Left ventricle myocardium inferior (tissue), 1 donor: ENCODE data around the gene BANF2. TPM values are rescaled to one million over a fixed set of nuclear protein-coding genes. Genes with fewer than 3 reads are reported as not detected.

Experiments used
- DNase-seq: peaks from one replicate; pipeline ENCODE4 v3.0.0-alpha.2; 2020
- H3K27ac ChIP-seq: fragments of 200-600 bp; replicated peaks from 2 replicates; pipeline ENCODE4 v1.8.0; 2021
- H3K27me3 ChIP-seq: fragments of 200-600 bp; 2 replicates; pipeline ENCODE4 v1.8.0; 2021; ENCODE audit warnings: low read depth
- H3K36me3 ChIP-seq: fragments of 200-600 bp; 2 replicates; pipeline ENCODE4 v1.8.0; 2021
- H3K4me1 ChIP-seq: fragments of 200-600 bp; 2 replicates; pipeline ENCODE4 v1.8.0; 2021
- H3K4me3 ChIP-seq: fragments of 200-600 bp; 2 replicates; pipeline ENCODE4 v1.8.0; 2021; ENCODE audit warnings: mild to moderate bottlenecking, moderate library complexity
- H3K9me3 ChIP-seq: fragments of 200-600 bp; replicated peaks from 2 replicates; pipeline ENCODE4 v1.8.0; 2021
- intact Hi-C: fragments of 100-400 bp; cut with micrococcal nuclease; formaldehyde crosslinking; loops from one replicate; pipeline ENCODE4 v1.11.0; 2022
- total RNA-seq: library from RNA; stranded (reverse); fragmentation: NEBNext Ultra II Directional; extraction: Animal tissue kit (Norgen Biotek cat#: 25700); gene quantifications from one replicate; pipeline ENCODE4 v1.2.1, GENCODE V29; 2021
- TF ChIP-seq, protein P1 (sequence below): fragments of 200-600 bp; IDR thresholded peaks from 2 replicates; pipeline ENCODE4 v1.8.0; 2021; ENCODE audit warnings: antibody characterized with exemption, mild to moderate bottlenecking, borderline replicate concordance
- donor health status: DM: no; HTN: yes; CAD: no; lungs with severe emphysema.

Gene BANF2
- total RNA-seq, 1 donor from 2014 or later, result not detected

DNA sequence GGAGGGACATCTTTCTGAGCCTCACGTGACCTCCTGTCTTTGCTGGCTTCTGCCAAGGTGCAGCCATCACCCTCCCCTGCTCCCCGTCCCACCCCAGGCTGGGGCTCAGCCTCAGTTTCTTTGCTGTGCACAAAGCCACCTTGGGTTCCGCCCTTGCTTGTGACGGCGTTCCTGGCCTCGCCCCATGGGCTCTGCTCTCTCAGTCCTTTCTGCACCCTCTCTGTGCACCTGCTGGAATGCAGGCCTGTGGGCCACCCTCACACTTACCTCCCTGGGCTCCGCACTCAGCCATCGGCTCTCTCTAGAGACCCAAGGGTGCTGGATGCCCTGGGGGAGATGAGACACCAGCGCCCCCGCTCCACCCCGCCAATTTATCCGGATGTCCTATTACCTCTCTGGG lies 28.3 kb downstream of the BANF2 start:
- TF ChIP-seq, protein P1, sequence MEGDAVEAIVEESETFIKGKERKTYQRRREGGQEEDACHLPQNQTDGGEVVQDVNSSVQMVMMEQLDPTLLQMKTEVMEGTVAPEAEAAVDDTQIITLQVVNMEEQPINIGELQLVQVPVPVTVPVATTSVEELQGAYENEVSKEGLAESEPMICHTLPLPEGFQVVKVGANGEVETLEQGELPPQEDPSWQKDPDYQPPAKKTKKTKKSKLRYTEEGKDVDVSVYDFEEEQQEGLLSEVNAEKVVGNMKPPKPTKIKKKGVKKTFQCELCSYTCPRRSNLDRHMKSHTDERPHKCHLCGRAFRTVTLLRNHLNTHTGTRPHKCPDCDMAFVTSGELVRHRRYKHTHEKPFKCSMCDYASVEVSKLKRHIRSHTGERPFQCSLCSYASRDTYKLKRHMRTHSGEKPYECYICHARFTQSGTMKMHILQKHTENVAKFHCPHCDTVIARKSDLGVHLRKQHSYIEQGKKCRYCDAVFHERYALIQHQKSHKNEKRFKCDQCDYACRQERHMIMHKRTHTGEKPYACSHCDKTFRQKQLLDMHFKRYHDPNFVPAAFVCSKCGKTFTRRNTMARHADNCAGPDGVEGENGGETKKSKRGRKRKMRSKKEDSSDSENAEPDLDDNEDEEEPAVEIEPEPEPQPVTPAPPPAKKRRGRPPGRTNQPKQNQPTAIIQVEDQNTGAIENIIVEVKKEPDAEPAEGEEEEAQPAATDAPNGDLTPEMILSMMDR, result no peak
- no peak overlapping the region for H3K27ac ChIP-seq
- no peak for DNase-seq

DNA sequence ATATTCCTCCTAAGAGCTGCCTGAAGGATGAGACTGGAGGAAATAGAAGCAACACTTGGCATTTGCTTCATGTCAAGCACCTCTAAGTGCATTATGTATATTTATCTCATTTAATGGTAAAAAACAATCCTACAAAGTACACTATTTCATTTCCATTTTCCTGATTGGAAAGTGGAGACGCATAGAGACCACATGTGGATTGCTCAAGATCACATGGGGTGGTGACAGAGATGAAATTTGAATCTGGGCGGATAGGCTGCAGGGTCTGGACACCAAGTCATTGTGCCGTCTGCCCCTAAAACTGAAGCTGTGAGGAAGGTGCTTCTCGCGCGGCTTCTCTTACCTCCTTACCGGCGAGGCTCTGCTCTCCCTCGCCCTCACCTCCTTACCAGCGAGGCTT lies 30.3 kb downstream of the BANF2 start:
- intact Hi-C loops, result no loop called here
- H3K36me3 ChIP-seq, result no peaks in the 10 kb centered on the region
- H3K9me3 ChIP-seq, result no peaks in the 10 kb centered on the region
- no peaks in the 10 kb centered on the region for H3K4me1 ChIP-seq
- H3K27me3 ChIP-seq, result peaks cover 19% of the 10 kb centered on the region
- no peak for DNase-seq
- TF ChIP-seq, protein P1, result no peak
- no peak overlapping the region for H3K4me3 ChIP-seq
- no peak overlapping the region for H3K27ac ChIP-seq

More for the DNA sequence above, 28.3 kb downstream of the BANF2 start:
- Histone ChIP-seq H3K36me3 (no peaks in the 10 kb centered on the region), H3K4me1 (no peaks in the 10 kb centered on the region), H3K27me3 (peaks cover 19% of the 10 kb centered on the region), H3K9me3 (no peaks in the 10 kb centered on the region), H3K4me3 (no peak overlapping the region)
- intact Hi-C loops, result no loop called here

DNA sequence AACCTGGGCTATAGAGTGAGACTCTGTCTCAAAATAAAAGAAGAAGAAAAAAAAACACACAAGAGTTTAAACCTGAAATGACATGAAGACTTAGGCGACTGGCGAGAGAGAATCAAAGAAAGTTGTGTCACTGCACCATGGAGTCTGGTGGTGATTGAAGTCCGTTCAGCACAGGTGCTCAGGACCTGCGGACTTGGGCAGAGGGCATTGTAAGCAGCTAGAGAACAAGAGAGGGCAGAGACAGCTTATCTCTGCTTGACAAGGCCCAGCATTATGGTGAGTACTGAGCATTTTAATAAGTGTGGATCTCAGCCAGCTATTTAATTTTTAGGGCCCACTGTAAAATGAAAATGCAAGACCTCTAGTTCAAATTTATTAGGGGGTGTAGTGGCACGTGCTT lies 31.5 kb downstream of the BANF2 start:
- no peak for DNase-seq
- Histone ChIP-seq H3K4me1 (no peaks in the 10 kb centered on the region), H3K4me3 (no peak overlapping the region), H3K36me3 (no peaks in the 10 kb centered on the region), H3K9me3 (peaks cover 7% of the 10 kb centered on the region), H3K27ac (no peak overlapping the region), H3K27me3 (peaks cover 19% of the 10 kb centered on the region)
- TF ChIP-seq, protein P1, result no peak
- intact Hi-C loops, result no loop called here

DNA sequence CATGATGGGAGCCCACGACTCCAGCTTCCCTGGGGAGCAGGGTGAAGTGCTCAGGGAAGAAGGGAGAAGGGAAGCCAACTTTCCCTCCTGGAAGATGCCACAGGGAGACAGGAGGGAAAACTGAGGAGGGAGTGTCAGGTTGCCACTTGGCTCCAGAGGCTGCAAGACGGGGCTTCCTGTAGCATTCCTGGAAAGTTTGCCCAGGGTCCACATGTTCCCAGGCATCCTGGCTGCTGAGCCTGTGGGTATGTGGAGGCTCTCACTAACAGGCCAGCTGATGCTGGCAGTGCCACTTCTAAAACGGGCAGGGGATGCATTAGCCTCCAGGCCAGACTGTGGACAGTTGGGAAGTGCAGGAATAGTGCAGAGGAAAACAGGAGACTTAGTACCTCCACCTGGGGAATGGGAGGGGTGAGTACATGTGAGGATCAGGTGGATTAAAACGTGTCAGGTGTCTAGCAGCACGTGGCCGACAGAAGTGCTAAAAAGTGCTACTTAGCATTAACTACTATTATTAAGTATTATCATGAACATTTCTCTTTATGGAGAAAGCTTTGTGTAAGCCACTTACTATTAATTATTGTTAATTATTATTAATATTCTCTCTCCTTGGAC lies 33.2 kb downstream of the BANF2 start:
- DNase-seq, result no peak
- no peak overlapping the region for H3K4me3 ChIP-seq
- TF ChIP-seq, protein P1, result no peak
- no peaks in the 10 kb centered on the region for H3K36me3 ChIP-seq
- H3K27me3 ChIP-seq, result peaks cover 16% of the 10 kb centered on the region
- H3K27ac ChIP-seq, result no peak overlapping the region
- peaks cover 13% of the 10 kb centered on the region for H3K9me3 ChIP-seq
- H3K4me1 ChIP-seq, result no peaks in the 10 kb centered on the region
- intact Hi-C loops, result no loop called here

DNA sequence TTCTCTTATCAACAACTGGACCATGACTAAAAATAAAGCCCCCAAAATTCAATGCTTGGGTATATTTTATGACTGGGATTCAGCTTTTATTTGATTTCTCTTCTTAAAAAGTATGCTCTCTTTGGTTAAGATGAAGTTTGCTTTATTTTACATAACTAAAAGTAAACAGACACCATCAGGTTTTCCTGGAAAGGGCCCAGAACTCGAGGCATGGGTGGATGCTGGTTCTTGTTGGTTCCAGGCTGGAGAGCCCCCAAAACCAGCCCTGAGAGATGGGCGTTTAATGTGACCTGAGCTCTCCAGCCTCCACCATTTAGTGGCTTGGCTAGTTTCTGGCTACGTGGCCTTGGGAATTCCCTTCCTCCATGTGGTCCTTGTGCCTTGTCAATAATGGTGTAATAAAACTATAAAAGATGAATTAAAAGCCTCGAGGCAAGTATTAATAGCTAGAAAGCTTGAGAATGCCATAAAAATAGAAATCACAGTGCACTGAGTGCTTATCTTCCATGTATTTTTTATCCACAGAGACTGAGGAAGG lies 34.1 kb downstream of the BANF2 start:
- Histone ChIP-seq H3K4me3 (no peak overlapping the region), H3K9me3 (peaks cover 13% of the 10 kb centered on the region), H3K4me1 (no peaks in the 10 kb centered on the region), H3K27me3 (peaks cover 14% of the 10 kb centered on the region), H3K27ac (no peak overlapping the region), H3K36me3 (no peaks in the 10 kb centered on the region)
- DNase-seq, result no peak
- intact Hi-C loops, result no loop called here
- TF ChIP-seq, protein P1, result no peak
